K562 (cell line): ENCODE data around the gene GNPAT. TPM values are rescaled to one million over a fixed set of nuclear protein-coding genes. Genes with fewer than 3 reads are reported as not detected.

Experiments
- ADNP ChIP-seq: fragments of 200-800 bp; sonication (Bioruptor generic); IDR thresholded peaks from 2 replicates; pipeline ENCODE4 v1.6.1; 2016; ENCODE audit warnings: missing genetic modification characterization, missing compliant biosample characterization
- DPF2 ChIP-seq: fragments of 450-650 bp; IDR thresholded peaks from 2 replicates; pipeline ENCODE4 v1.6.1; 2016
- GATAD2B ChIP-seq: fragments of 450-650 bp; IDR thresholded peaks from 2 replicates; pipeline ENCODE4 v1.6.1; 2017; ENCODE audit warnings: mild to moderate bottlenecking, borderline replicate concordance
- HNRNPL ChIP-seq: fragments of 200-400 bp; formaldehyde crosslinking; IDR thresholded peaks from 2 replicates; pipeline ENCODE4 v1.6.1; 2017; ENCODE audit warnings: low read depth, mild to moderate bottlenecking, low read length
- LEF1 ChIP-seq: fragments of 450-650 bp; IDR thresholded peaks from 2 replicates; pipeline ENCODE4 v1.6.1; 2016; ENCODE audit warnings: mild to moderate bottlenecking
- PHB ChIP-seq: fragments of 250-450 bp; sonication (Bioruptor Pico); IDR thresholded peaks from 2 replicates; pipeline ENCODE4 v1.5.0; 2021
- PML ChIP-seq: IDR thresholded peaks from 2 replicates; pipeline ENCODE4 v1.6.1; 2012; ENCODE audit warnings: low read length, inconsistent platforms
- SAFB2 ChIP-seq: fragments of 200-400 bp; formaldehyde crosslinking; IDR thresholded peaks from 2 replicates; pipeline ENCODE4 v1.6.1; 2018; ENCODE audit warnings: borderline replicate concordance, low read length, low read depth, moderate library complexity; ENCODE audit not compliant: severe bottlenecking
- TAF1 ChIP-seq: IDR thresholded peaks from 2 replicates; pipeline ENCODE4 v1.6.1; 2011; ENCODE audit warnings: mild to moderate bottlenecking, low read length, moderate library complexity; ENCODE audit not compliant: insufficient read depth, control insufficient read depth, severe bottlenecking; ENCODE audit errors: extremely low read depth
- ZNF41 ChIP-seq: fragments of 250-450 bp; sonication (Bioruptor Pico); conservative IDR thresholded peaks from 2 replicates; pipeline ENCODE4 v1.4.0; 2020; ENCODE audit warnings: mild to moderate bottlenecking
- polyA plus RNA-seq, 8 experiments: library from polyadenylated mRNA; depleted of rRNA in 4 of 8; stranded (reverse) in 5 of 8; unstranded in 3 of 8; fragments of >200 nt; fragmentation: Nextera tagmentation in 2 of 8; fragmentation: Illumina TruSeq in 1 of 8; extraction: Ambion mirVana in 2 of 8; extraction: Trizol in 1 of 8; gene quantifications; 2 replicates each; pipeline versions ENCODE4 v1.2.1 to v1.2.3, GENCODE V29; 2011 to 2014; ENCODE audit warnings: inconsistent platforms in 1 of 8, missing spikeins in 1 of 8
- total RNA-seq, 7 experiments: library from RNA; depleted of rRNA in 6 of 7; stranded (reverse); fragments of >200 nt in 6 of 7; fragmentation: Illumina TruSeq in 2 of 7; extraction: Trizol in 2 of 7; gene quantifications; 2 replicates each; pipeline versions ENCODE4 v1.2.1 to v1.2.3, GENCODE V29; 2011 to 2021; ENCODE audit warnings: low replicate concordance in 1 of 7
- TF ChIP-seq, protein P1 (sequence below): sonication (generic); formaldehyde crosslinking; IDR thresholded peaks from 2 replicates; pipeline ENCODE4 v1.8.1; 2023; ENCODE audit warnings: mild to moderate bottlenecking, missing genetic modification reagents
- TF ChIP-seq, protein P2 (sequence below), 2 experiments: fragments of 450-650 bp; IDR thresholded peaks; 2 replicates each; pipeline ENCODE4 v1.6.1; 2016; ENCODE audit warnings: mild to moderate bottlenecking in 2 of 2, borderline replicate concordance in 1 of 2, low read depth in 1 of 2, moderate library complexity in 1 of 2
- TF ChIP-seq, protein P3 (sequence below), 2 experiments: fragments of 450-650 bp; conservative IDR thresholded peaks; 2 replicates each; pipeline ENCODE4 v1.6.1; 2017; ENCODE audit warnings: mild to moderate bottlenecking in 2 of 2, moderate library complexity in 2 of 2
- TF ChIP-seq, protein P4 (sequence below): sonication (generic); formaldehyde crosslinking; IDR thresholded peaks from 2 replicates; pipeline ENCODE4 v1.8.0; 2022; ENCODE audit warnings: mild to moderate bottlenecking, missing genetic modification reagents

Gene GNPAT
- total and polyA plus RNA-seq, 9 of the 15 experiments (the other 6 are each of a cell fraction or from before 2014, with no cell fraction given): 32.1 to 68.8 (median 50.7) TPM

DNA sequence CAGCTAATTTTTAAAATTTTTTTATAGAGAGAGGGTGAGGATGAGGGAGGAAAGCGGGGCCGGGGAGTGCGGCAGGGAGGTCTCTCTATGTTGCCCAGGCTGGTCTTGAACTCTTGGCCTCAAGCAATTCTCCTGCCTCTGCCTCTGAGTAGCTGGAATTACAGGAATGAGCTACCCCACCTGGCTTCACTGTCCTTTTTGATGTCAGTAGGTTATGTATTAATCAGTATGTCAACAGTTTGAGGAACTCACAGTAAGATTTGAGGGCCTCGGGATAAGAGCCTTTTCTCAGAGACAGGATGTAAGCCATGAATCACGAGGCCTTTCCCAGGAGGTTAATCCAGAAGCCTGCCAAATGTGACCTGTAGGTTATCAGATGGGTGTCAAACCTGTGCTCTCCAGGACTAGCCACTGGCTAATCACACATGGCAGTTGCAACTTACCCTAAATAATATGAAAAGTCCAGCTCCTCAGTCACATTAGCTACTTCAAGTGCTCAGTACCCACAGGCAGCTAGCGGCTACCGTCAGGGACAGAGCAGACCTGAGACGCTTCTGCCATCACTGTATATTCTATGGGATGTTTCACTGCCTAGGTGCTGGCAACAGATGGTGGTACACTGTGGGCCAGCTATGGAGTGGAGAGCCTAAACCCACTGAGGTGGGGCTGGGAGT is 46.0 kb upstream of the GNPAT start (continued):
- no peak for TF ChIP-seq GATAD2B
- TF ChIP-seq, protein P1, sequence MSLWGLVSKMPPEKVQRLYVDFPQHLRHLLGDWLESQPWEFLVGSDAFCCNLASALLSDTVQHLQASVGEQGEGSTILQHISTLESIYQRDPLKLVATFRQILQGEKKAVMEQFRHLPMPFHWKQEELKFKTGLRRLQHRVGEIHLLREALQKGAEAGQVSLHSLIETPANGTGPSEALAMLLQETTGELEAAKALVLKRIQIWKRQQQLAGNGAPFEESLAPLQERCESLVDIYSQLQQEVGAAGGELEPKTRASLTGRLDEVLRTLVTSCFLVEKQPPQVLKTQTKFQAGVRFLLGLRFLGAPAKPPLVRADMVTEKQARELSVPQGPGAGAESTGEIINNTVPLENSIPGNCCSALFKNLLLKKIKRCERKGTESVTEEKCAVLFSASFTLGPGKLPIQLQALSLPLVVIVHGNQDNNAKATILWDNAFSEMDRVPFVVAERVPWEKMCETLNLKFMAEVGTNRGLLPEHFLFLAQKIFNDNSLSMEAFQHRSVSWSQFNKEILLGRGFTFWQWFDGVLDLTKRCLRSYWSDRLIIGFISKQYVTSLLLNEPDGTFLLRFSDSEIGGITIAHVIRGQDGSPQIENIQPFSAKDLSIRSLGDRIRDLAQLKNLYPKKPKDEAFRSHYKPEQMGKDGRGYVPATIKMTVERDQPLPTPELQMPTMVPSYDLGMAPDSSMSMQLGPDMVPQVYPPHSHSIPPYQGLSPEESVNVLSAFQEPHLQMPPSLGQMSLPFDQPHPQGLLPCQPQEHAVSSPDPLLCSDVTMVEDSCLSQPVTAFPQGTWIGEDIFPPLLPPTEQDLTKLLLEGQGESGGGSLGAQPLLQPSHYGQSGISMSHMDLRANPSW: no peak
- TF ChIP-seq ZNF41 (CRISPR knock-in tag): 0 out of 2 replicates have a peak, but pooled peaks have one; percentile 12
- no peak for TF ChIP-seq HNRNPL
- TF ChIP-seq PHB: no peak
- 0 out of 2 replicates have a peak, but pooled peaks have one; percentile 26 for TF ChIP-seq DPF2
- no peak for TF ChIP-seq ADNP (tag)
- no peak for TF ChIP-seq SAFB2
- TF ChIP-seq, protein P2, sequence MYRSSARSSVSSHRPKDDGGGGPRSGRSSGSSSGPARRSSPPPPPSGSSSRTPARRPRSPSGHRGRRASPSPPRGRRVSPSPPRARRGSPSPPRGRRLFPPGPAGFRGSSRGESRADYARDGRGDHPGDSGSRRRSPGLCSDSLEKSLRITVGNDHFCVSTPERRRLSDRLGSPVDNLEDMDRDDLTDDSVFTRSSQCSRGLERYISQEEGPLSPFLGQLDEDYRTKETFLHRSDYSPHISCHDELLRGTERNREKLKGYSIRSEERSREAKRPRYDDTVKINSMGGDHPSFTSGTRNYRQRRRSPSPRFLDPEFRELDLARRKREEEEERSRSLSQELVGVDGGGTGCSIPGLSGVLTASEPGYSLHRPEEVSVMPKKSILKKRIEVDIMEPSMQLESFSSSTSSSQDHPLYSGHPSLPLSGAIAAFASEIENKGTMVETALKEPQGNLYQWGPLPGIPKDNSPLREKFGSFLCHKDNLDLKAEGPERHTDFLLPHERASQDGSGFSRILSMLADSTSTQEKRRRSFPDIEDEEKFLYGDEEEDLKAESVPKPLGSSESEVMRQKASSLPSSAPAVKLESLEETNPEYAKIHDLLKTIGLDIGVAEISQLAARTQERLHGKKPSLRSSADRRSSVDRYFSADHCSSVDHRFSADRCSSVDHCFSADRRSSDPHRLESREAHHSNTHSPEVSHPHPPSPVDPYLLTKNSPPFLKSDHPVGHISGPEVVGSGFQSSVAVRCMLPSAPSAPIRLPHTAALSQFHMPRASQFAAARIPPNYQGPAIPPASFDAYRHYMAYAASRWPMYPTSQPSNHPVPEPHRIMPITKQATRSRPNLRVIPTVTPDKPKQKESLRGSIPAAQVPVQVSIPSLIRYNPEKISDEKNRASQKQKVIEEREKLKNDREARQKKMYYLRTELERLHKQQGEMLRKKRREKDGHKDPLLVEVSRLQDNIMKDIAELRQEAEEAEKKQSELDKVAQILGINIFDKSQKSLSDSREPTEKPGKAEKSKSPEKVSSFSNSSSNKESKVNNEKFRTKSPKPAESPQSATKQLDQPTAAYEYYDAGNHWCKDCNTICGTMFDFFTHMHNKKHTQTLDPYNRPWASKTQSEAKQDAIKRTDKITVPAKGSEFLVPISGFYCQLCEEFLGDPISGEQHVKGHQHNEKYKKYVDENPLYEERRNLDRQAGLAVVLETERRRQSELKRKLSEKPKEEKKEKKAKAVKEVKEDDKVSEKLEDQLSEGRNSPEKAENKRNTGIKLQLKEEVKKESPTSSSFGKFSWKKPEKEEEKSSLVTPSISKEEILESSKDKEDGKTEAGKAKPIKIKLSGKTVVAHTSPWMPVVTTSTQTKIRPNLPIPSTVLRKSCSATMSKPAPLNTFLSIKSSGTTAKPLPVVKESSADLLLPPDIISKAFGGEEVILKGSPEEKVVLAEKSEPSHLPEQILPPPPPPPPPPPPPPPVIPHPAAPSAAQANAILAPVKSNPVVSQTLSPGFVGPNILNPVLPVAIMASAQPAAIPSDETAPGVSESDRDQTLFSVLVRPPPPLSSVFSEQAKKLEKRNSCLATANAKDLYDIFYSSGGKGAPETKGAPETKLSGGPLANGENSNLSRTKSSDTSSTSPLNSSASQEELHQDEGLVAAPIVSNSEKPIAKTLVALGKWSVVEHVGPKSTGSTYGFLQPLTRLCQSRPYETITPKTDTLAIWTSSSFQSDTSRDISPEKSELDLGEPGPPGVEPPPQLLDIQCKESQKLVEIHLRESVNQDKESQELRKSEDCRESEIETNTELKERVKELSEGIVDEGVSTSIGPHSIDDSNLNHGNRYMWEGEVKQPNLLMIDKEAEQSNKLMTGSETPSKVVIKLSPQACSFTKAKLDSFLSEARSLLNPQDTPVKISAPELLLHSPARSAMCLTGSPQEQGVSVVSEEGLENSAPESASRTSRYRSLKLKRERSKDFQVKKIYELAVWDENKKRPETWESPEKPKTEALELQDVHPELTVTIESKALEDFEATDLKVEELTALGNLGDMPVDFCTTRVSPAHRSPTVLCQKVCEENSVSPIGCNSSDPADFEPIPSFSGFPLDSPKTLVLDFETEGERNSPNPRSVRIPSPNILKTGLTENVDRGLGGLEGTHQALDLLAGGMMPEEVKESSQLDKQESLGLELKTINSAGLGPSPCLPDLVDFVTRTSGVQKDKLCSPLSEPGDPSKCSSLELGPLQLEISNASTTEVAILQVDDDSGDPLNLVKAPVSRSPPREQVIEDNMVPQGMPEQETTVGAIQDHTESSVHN (IDR thresholded peaks at IDR 0.05; ENCODE audit: borderline replicate concordance in 1 of 2, low read depth in 1 of 2): no peak
- no peak for TF ChIP-seq TAF1
- TF ChIP-seq, protein P3, sequence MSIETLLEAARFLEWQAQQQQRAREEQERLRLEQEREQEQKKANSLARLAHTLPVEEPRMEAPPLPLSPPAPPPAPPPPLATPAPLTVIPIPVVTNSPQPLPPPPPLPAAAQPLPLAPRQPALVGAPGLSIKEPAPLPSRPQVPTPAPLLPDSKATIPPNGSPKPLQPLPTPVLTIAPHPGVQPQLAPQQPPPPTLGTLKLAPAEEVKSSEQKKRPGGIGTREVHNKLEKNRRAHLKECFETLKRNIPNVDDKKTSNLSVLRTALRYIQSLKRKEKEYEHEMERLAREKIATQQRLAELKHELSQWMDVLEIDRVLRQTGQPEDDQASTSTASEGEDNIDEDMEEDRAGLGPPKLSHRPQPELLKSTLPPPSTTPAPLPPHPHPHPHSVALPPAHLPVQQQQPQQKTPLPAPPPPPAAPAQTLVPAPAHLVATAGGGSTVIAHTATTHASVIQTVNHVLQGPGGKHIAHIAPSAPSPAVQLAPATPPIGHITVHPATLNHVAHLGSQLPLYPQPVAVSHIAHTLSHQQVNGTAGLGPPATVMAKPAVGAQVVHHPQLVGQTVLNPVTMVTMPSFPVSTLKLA (conservative IDR thresholded peaks at IDR 0.05): no peak
- 0 out of 2 replicates have a peak, but pooled peaks have one; percentile 25 for TF ChIP-seq PML
- TF ChIP-seq LEF1: no peak
- TF ChIP-seq, protein P4, sequence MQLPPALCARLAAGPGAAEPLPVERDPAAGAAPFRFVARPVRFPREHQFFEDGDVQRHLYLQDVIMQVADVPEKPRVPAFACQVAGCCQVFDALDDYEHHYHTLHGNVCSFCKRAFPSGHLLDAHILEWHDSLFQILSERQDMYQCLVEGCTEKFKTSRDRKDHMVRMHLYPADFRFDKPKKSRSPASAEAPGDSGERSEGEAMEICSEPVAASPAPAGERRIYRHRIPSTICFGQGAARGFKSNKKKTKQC (CRISPR knock-in tag): no peak
